Measurements from ENCODE around the gene DHRSX.

Gene DHRSX

DNA sequence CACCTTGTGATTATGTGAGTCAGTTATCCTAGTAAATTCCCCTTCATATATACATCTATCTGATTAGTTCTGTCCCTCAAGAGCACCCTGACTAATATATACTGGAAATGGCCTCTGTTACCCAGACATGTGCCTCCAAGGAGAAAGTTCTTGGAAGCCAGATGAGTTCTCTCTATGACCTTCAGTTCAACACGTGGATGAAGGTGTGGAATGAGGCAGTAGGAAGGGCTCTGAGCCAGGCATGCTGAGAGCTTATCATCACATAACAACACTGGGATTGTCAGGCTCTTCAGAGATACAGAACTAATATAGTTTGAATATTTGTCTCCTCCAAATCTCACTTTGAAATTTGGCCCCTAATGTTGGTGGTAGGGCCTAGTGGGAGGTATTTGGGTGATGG, 44.4 kb upstream of the DHRSX start:
- TF ChIP-seq, protein P1, sequence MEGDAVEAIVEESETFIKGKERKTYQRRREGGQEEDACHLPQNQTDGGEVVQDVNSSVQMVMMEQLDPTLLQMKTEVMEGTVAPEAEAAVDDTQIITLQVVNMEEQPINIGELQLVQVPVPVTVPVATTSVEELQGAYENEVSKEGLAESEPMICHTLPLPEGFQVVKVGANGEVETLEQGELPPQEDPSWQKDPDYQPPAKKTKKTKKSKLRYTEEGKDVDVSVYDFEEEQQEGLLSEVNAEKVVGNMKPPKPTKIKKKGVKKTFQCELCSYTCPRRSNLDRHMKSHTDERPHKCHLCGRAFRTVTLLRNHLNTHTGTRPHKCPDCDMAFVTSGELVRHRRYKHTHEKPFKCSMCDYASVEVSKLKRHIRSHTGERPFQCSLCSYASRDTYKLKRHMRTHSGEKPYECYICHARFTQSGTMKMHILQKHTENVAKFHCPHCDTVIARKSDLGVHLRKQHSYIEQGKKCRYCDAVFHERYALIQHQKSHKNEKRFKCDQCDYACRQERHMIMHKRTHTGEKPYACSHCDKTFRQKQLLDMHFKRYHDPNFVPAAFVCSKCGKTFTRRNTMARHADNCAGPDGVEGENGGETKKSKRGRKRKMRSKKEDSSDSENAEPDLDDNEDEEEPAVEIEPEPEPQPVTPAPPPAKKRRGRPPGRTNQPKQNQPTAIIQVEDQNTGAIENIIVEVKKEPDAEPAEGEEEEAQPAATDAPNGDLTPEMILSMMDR (IDR thresholded peaks at IDR 0.05; ENCODE audit: low read depth, low read length): no peak
- no peak for TF ChIP-seq MYC (IDR thresholded peaks at IDR 0.05; ENCODE audit: low read depth, low read length)
- TF ChIP-seq POLR2A (IDR thresholded peaks at IDR 0.05; ENCODE audit: extremely low read depth, insufficient read length): no peak
- TF ChIP-seq, protein P2, sequence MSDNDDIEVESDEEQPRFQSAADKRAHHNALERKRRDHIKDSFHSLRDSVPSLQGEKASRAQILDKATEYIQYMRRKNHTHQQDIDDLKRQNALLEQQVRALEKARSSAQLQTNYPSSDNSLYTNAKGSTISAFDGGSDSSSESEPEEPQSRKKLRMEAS (IDR thresholded peaks at IDR 0.05; ENCODE audit: low read depth, low read length): no peak
- DNase-seq (ENCODE audit: low read depth): no peak
- no peak overlapping the region for H3K4me3 ChIP-seq (ENCODE audit: low read depth, low read length)

DNA sequence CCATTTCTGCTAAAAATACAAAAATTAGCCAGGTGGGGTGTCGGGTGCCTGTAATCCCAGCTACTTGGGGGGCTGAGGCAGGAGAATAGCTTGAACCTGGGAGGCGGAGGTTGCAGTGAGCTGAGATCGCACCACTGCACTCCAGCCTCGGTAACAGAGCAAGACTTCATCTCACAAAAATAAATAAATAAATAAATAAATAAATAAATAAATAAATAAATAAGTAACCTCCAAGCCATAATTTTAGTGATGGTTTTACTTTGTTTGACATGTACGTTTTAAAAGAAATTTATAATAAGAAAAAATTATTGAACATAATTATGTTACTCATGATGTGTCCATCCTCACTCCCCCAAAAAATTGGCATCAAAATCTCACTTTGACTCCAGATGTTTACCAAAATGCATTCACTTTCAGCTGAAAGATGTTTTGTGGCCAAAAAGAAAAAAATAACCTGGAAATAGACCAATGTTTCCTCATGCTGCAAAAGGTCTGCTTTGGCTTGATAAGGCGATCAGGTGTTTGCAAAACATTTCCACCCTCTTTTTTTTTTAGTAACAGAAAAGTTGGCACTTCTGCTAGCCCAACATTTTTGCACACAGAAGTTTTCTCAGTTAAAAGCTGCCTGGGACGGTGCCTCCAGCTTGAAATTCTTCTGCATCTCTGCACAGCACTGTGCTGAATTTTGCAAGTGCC, 42.2 kb upstream of the DHRSX start:
- TF ChIP-seq, protein P2 (IDR thresholded peaks at IDR 0.05; ENCODE audit: low read depth, low read length): no peak
- TF ChIP-seq MYC (IDR thresholded peaks at IDR 0.05; ENCODE audit: low read depth, low read length) (no peak), POLR2A (IDR thresholded peaks at IDR 0.05; ENCODE audit: extremely low read depth, insufficient read length) (no peak)
- TF ChIP-seq, protein P1 (IDR thresholded peaks at IDR 0.05; ENCODE audit: low read depth, low read length): no peak
- no peak overlapping the region for H3K4me3 ChIP-seq (ENCODE audit: low read depth, low read length)
- no peak for DNase-seq (ENCODE audit: low read depth)

DNA sequence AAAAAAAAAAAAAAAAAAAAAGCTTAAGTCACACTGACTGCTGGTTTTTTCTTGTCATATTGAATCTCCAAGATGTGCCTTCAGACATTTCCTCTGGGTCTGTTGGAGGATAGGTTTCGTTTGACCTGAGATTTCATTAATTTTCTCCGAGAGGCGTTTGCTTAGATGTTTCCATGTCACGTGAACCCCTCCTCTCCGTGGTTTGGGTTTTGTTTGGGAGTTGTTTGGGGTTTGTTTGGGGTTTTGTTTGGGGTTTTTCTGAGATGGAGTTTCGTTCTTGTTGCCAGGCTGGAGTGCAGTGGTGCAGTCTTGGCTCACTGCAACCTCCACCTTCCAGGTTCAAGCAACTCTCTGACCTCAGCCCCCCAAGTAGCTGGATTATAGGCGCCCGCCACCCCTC, 40.8 kb upstream of the DHRSX start:
- no peak for DNase-seq (ENCODE audit: low read depth)
- no peak overlapping the region for H3K4me3 ChIP-seq (ENCODE audit: low read depth, low read length)
- TF ChIP-seq, protein P2 (IDR thresholded peaks at IDR 0.05; ENCODE audit: low read depth, low read length): no peak
- TF ChIP-seq, protein P1 (IDR thresholded peaks at IDR 0.05; ENCODE audit: low read depth, low read length): no peak
- TF ChIP-seq POLR2A (IDR thresholded peaks at IDR 0.05; ENCODE audit: extremely low read depth, insufficient read length): no peak
- TF ChIP-seq MYC (IDR thresholded peaks at IDR 0.05; ENCODE audit: low read depth, low read length): no peak

DNA sequence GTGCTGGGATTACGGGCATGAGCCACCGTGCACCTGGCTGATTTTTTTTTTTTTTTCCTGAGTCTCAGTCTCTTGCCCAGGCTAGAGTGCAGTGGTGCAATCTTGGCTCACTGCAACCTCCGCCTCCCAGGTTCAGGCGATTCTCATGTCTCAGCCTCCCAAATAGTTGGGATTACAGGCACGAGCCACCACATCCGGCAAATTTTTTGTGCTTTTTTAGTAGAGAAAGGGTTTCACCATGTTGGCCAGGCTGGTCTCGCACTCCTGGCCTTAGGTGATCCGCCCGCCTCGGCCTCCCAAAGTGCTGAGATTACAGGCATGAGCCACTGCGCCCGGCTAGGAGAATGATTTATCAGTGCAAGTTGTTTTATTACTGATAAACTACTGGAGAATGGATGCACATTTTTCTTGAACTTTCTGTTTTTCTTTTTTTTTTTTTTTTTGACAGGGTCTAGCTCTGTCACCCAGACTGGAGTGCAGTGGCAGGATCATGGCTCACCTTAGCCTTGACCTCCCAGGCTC, 39.7 kb upstream of the DHRSX start:
- TF ChIP-seq POLR2A (IDR thresholded peaks at IDR 0.05; ENCODE audit: extremely low read depth, insufficient read length): no peak
- TF ChIP-seq, protein P1 (IDR thresholded peaks at IDR 0.05; ENCODE audit: low read depth, low read length): no peak
- TF ChIP-seq MYC (IDR thresholded peaks at IDR 0.05; ENCODE audit: low read depth, low read length): no peak
- TF ChIP-seq, protein P2 (IDR thresholded peaks at IDR 0.05; ENCODE audit: low read depth, low read length): no peak
- H3K4me3 ChIP-seq (ENCODE audit: low read depth, low read length): no peak overlapping the region

DNA sequence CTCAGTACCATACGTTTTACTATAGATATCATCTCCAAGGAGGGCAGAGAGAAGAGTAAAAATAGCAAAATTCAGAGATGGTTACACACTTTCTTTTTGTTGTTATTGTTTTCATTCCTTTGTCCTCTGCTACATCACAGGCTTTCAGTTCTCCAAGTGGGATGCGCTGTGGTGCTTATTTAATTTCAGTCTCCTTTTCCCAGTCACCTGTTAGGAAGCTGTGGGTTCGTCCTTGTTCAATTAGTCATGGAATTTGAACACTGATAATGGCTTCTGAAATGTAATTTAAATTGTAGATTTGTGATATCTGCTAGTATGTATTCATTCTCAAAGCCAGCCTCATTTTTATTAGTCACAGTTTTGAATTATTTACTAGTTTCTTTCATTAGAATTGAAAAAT, 38.8 kb upstream of the DHRSX start:
- TF ChIP-seq, protein P2 (IDR thresholded peaks at IDR 0.05; ENCODE audit: low read depth, low read length): no peak
- TF ChIP-seq POLR2A (IDR thresholded peaks at IDR 0.05; ENCODE audit: extremely low read depth, insufficient read length) (no peak), MYC (IDR thresholded peaks at IDR 0.05; ENCODE audit: low read depth, low read length) (no peak)
- TF ChIP-seq, protein P1 (IDR thresholded peaks at IDR 0.05; ENCODE audit: low read depth, low read length): no peak
- no peak for DNase-seq (ENCODE audit: low read depth)
- no peak overlapping the region for H3K4me3 ChIP-seq (ENCODE audit: low read depth, low read length)

More for the DNA sequence above, 39.7 kb upstream of the DHRSX start:
- DNase-seq (ENCODE audit: low read depth): no peak

Measured in NB4 (cell line).